NCI-H1436 (cell line): ENCODE data around the gene CTAG1A.
"Not testable (repeated sequence)": the region's sequence is repeated elsewhere in the genome, so short reads cannot be mapped to it uniquely, and the experiment has no call there.

Experiments used
- DNase-seq: peaks from one replicate; lab custom pipeline; 2025; lab: John Stamatoyannopoulos, UW

The CTAG1A gene

GRCh38 chrX:154584585-154585183, at the start of gene CTAG1A:
TSS of gene CTAG1A (plus strand) at chrX:154585133. CDS start at chrX:154585207, 74 bp downstream.
- DNase-seq, result not testable (repeated sequence)

- DNase-seq, result no peak
Measured at GRCh38 chrX:154535892-154536291, 49.0 kb upstream of the CTAG1A start.

GRCh38 chrX:154539077-154539476, 45.9 kb upstream of the CTAG1A start:
- DNase-seq, result no peak

- DNase-seq, result not testable (repeated sequence)
Measured at GRCh38 chrX:154540365-154540764, 44.6 kb upstream of the CTAG1A start.

GRCh38 chrX:154540897-154541535, 43.9 kb upstream of the CTAG1A start:
- DNase-seq, result no peak

GRCh38 chrX:154541589-154541895, 43.4 kb upstream of the CTAG1A start:
- no peak for DNase-seq

GRCh38 chrX:154541896-154542722, 42.8 kb upstream of the CTAG1A start:
- peak; percentile 19 for DNase-seq

- no peak for DNase-seq
Measured at GRCh38 chrX:154542723-154543424, 42.1 kb upstream of the CTAG1A start.

GRCh38 chrX:154545673-154546274, 39.2 kb upstream of the CTAG1A start:
- no peak for DNase-seq

GRCh38 chrX:154546354-154547244, 38.3 kb upstream of the CTAG1A start, which contains the start of gene G6PD:
TSS of gene G6PD (minus strand) at chrX:154546846. CDS start at chrX:154546155, 691 bp downstream.
- DNase-seq, result peak; percentile 80

GRCh38 chrX:154547245-154548027, 37.5 kb upstream of the CTAG1A start, which contains the start of gene IKBKG:
TSS of gene IKBKG (plus strand) at chrX:154547620. CDS start at chrX:154552003, 4,383 bp downstream.
- peak; percentile 93 for DNase-seq

- no peak for DNase-seq
Measured at GRCh38 chrX:154548028-154548316, 37.0 kb upstream of the CTAG1A start.

GRCh38 chrX:154549766-154550165, 35.2 kb upstream of the CTAG1A start:
- no peak for DNase-seq

- not testable (repeated sequence) for DNase-seq
Measured at GRCh38 chrX:154552112-154552806, 32.7 kb upstream of the CTAG1A start.

GRCh38 chrX:154558060-154558690, 26.8 kb upstream of the CTAG1A start:
- not testable (repeated sequence) for DNase-seq

GRCh38 chrX:154558896-154559295, 26.0 kb upstream of the CTAG1A start:
- DNase-seq, result not testable (repeated sequence)

GRCh38 chrX:154560326-154560725, 24.6 kb upstream of the CTAG1A start:
- not testable (repeated sequence) for DNase-seq

GRCh38 chrX:154562295-154562694, 22.6 kb upstream of the CTAG1A start:
- not testable (repeated sequence) for DNase-seq

GRCh38 chrX:154570361-154570760, 14.6 kb upstream of the CTAG1A start:
- not testable (repeated sequence) for DNase-seq
